ENCODE data around the gene SFXN5.

DNA sequence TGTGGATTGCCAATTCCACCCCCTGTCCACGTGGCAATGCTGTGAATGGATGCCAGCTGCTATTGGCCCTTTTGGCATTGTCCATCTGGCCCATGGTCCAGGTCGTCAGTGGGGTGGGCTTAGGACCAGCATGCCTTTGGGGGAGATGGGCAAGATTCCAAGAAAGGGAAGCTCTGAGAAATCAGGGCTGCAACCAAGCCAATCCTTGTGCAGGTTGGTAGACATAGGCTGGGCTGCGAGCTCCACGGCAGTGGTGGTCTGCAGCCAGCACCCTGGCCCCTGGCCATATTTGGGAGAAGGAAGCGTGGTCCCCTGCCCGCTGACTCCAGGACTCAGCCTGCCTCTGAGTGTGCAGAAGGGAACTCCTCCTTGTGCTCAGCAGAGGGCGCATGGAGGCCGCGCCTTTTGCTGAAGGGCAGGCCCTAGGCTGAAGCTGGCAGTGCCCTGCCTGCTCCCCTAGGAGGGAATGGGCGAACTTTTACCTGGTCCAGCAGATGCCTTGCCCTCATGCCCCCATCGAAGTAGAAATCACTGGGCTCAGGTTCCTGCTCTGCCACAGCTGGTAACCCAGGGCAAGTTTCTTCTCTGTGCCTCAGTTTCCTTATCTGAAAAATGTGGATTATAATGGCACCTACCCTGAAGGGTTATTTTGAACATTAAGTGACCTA lies 178.9 kb downstream of the SFXN5 start:
- TF ChIP-seq SIN3A (IDR thresholded peaks at IDR 0.05; ENCODE audit: borderline replicate concordance, insufficient read depth, low read length) (no peak), POLR2AphosphoS5 (IDR thresholded peaks at IDR 0.05; ENCODE audit: low read depth, low read length) (no peak), FOXP2 (optimal IDR thresholded peaks at IDR 0.05; ENCODE audit: borderline replicate concordance, extremely low read depth, extremely low read length, insufficient read depth) (no peak), TAF1 (IDR thresholded peaks at IDR 0.05; ENCODE audit: borderline replicate concordance, insufficient read depth, low read length) (no peak)
- TF ChIP-seq, protein P1, sequence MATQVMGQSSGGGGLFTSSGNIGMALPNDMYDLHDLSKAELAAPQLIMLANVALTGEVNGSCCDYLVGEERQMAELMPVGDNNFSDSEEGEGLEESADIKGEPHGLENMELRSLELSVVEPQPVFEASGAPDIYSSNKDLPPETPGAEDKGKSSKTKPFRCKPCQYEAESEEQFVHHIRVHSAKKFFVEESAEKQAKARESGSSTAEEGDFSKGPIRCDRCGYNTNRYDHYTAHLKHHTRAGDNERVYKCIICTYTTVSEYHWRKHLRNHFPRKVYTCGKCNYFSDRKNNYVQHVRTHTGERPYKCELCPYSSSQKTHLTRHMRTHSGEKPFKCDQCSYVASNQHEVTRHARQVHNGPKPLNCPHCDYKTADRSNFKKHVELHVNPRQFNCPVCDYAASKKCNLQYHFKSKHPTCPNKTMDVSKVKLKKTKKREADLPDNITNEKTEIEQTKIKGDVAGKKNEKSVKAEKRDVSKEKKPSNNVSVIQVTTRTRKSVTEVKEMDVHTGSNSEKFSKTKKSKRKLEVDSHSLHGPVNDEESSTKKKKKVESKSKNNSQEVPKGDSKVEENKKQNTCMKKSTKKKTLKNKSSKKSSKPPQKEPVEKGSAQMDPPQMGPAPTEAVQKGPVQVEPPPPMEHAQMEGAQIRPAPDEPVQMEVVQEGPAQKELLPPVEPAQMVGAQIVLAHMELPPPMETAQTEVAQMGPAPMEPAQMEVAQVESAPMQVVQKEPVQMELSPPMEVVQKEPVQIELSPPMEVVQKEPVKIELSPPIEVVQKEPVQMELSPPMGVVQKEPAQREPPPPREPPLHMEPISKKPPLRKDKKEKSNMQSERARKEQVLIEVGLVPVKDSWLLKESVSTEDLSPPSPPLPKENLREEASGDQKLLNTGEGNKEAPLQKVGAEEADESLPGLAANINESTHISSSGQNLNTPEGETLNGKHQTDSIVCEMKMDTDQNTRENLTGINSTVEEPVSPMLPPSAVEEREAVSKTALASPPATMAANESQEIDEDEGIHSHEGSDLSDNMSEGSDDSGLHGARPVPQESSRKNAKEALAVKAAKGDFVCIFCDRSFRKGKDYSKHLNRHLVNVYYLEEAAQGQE (IDR thresholded peaks at IDR 0.05; ENCODE audit: insufficient read depth in 1 of 2, low read depth in 2 of 2, low read length in 2 of 2), result no peak

Measured in PFSK-1 (cell line).